ENCODE data around the gene ACER3.

The ACER3 gene

DNA sequence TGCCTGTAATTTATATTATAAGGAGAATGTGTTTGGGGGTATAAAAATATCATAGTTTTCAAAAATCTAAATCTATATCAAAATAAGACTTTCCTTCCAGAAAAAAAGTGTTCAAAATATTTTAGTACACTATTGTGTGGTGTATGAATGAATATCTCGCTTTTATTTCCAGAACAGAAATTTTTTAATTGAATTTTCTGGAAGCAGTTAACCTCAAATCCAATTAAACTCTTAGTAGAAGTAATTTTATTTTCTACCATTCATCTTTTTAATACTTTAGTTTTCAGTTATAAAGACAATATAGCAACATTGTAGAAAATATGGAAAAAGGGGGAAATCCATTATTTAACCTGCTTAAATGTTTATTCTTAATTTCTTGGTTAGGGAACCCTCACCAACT lies 58.7 kb downstream of the ACER3 start:
- Histone ChIP-seq H3K4me3 (ENCODE audit: low read depth in 1 of 2, low read length in 1 of 2) (no peak overlapping the region), H3K36me3 (no peaks in the 10 kb centered on the region), H3K4me1 (ENCODE audit: control insufficient read depth in 1 of 2, insufficient read depth in 1 of 2, low read depth in 1 of 2, low read length in 1 of 2) (peaks cover 0 to 12% of the 10 kb centered on the region in 2 experiments), H3K27ac (no peak overlapping the region), H3K27me3 (no peaks in the 10 kb centered on the region), H3K9me3 (no peaks in the 10 kb centered on the region)
- TF ChIP-seq, protein P1, sequence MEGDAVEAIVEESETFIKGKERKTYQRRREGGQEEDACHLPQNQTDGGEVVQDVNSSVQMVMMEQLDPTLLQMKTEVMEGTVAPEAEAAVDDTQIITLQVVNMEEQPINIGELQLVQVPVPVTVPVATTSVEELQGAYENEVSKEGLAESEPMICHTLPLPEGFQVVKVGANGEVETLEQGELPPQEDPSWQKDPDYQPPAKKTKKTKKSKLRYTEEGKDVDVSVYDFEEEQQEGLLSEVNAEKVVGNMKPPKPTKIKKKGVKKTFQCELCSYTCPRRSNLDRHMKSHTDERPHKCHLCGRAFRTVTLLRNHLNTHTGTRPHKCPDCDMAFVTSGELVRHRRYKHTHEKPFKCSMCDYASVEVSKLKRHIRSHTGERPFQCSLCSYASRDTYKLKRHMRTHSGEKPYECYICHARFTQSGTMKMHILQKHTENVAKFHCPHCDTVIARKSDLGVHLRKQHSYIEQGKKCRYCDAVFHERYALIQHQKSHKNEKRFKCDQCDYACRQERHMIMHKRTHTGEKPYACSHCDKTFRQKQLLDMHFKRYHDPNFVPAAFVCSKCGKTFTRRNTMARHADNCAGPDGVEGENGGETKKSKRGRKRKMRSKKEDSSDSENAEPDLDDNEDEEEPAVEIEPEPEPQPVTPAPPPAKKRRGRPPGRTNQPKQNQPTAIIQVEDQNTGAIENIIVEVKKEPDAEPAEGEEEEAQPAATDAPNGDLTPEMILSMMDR (IDR thresholded peaks at IDR 0.05) = no peak

DNA sequence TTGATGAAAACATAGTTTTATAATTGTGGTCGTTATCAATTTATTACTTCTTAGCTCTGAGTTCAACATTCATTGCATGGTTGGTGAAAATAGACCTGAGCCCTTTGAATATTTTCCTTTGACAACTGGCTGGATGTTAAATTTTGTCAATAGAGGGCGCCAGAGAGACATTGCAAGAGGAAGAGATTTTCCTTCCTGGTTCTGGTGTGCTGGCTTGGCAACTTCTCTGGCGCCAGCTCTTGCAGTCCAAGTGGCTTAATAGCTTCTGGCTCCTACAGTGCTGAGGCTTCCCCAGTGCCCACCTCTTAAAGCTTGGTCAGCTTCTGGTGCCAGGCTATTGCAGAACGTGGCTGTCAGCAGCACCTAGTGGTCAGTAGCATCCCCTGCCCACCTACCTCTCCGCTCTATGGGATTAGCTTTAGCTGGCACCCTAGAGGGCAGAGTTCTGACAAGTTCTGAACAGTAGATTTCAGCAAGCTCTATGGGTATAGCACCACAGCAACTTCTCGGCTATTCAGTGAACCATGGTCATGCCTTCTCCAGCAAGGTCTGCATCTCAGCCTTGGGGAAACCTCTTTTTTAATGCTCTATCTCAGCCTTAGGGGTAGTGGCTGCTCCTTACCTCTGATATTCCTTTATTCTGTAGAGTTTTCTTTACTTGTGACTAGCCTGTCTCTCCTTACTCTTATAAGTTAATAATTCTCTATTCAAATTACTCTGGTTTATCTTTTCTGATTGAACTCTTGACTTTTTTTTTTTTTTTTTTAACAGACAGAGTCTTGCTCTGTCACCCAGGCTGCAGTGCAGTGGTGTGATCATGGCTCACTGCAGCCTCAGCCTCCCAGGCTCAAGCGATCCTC lies 59.4 kb downstream of the ACER3 start:
- Histone ChIP-seq H3K4me1 (ENCODE audit: control insufficient read depth in 1 of 2, insufficient read depth in 1 of 2, low read depth in 1 of 2, low read length in 1 of 2) (peaks cover 0 to 12% of the 10 kb centered on the region in 2 experiments), H3K27me3 (no peaks in the 10 kb centered on the region), H3K9me3 (no peaks in the 10 kb centered on the region), H3K4me3 (ENCODE audit: low read depth in 1 of 2, low read length in 1 of 2) (no peak overlapping the region), H3K27ac (no peak overlapping the region), H3K36me3 (no peaks in the 10 kb centered on the region)
- TF ChIP-seq, protein P1 (IDR thresholded peaks at IDR 0.05) = peak; percentile 64

DNA sequence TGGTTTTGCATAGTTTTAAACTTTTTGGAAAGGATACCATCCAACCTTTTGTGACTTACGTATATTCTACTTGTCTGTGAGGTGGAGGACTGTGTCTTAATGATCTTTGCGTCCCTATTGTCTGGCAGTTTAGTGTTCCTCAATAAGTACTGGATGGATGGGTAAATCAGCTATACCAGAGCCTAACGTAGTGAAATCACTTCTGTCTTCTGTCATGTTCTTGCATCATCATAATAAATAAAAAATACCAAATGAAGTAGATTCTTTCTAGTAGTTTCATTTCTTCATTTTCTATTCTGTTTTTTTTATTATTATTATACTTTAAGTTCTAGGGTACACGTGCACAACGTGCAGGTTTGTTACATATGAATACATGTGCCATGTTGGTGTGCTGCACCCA lies 66.4 kb downstream of the ACER3 start:
- Histone ChIP-seq H3K36me3 (peaks cover 9% of the 10 kb centered on the region), H3K27me3 (no peaks in the 10 kb centered on the region), H3K9me3 (no peaks in the 10 kb centered on the region), H3K27ac (no peak overlapping the region), H3K4me3 (ENCODE audit: low read depth in 1 of 2, low read length in 1 of 2) (no peak overlapping the region), H3K4me1 (ENCODE audit: control insufficient read depth in 1 of 2, insufficient read depth in 1 of 2, low read depth in 1 of 2, low read length in 1 of 2) (no peaks in the 10 kb centered on the region)
- TF ChIP-seq, protein P1 (IDR thresholded peaks at IDR 0.05) = no peak

DNA sequence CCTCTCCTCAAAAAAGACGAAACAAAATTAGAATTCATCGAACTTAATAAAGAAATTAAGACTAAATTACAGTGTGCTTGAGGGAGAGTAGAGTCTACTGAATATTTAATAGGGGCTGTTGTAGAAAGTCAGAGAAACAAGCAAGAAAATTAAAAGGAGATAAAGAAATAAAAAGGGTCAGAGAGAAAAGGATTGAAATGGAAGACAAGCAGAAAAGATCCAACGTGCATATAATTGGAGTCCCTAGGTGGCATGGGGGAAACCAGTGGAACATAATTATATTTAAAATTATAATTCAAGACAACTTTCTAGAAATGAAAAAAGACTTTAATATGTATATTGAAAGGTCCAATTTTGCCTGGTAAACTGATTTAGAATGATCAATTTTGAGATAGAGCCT lies 74.3 kb downstream of the ACER3 start:
- no peaks in the 10 kb centered on the region for H3K4me1 ChIP-seq (ENCODE audit: control insufficient read depth in 1 of 2, insufficient read depth in 1 of 2, low read depth in 1 of 2, low read length in 1 of 2)
- no peaks in the 10 kb centered on the region for H3K36me3 ChIP-seq
- H3K27ac ChIP-seq = no peak overlapping the region
- no peak overlapping the region for H3K4me3 ChIP-seq (ENCODE audit: low read depth in 1 of 2, low read length in 1 of 2)
- no peaks in the 10 kb centered on the region for H3K27me3 ChIP-seq
- no peaks in the 10 kb centered on the region for H3K9me3 ChIP-seq
- TF ChIP-seq, protein P1 (IDR thresholded peaks at IDR 0.05) = no peak

DNA sequence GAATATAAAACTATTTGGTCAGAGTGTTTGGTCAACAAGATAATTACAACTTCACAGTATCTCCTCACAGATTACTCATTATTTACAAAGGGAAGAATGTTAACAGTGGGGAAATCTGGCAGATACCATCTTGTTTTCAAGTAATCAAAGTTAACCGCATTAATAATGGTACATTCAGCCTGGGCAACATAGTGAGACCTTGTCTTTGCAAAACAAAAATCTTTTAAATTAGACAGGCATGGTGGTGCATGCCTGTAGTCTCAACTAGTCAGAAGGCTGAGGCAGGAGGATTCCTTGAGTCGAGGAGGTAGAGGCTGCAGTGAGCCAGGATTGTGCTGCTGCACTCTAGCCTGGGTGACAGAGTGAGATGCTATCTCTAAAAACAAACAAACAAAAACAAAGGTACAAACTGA lies 78.5 kb downstream of the ACER3 start:
- Histone ChIP-seq H3K36me3 (no peaks in the 10 kb centered on the region), H3K27ac (no peak overlapping the region), H3K4me3 (ENCODE audit: low read depth in 1 of 2, low read length in 1 of 2) (no peak overlapping the region), H3K4me1 (ENCODE audit: control insufficient read depth in 1 of 2, insufficient read depth in 1 of 2, low read depth in 1 of 2, low read length in 1 of 2) (no peaks in the 10 kb centered on the region), H3K9me3 (no peaks in the 10 kb centered on the region), H3K27me3 (no peaks in the 10 kb centered on the region)
- TF ChIP-seq, protein P1 (IDR thresholded peaks at IDR 0.05) = no peak
